CD4-positive, alpha-beta memory T cell (primary cell): ENCODE measurements around the gene ALKAL2. TPM values are rescaled to one million over a fixed set of nuclear protein-coding genes. Genes with fewer than 3 reads are reported as not detected.

Source experiments
- CTCF ChIA-PET: fragments of 350-600 bp; sonication (Branson Sonifier 250); formaldehyde crosslinking; loops from one replicate; lab custom pipeline; 2021; ENCODE audit warnings: inconsistent platforms; ENCODE audit not compliant: partially characterized antibody; lab: Charles Lee
- POLR2A ChIA-PET: fragments of 350-600 bp; sonication (Branson Sonifier 250); formaldehyde crosslinking; loops from one replicate; lab custom pipeline; 2021; ENCODE audit not compliant: partially characterized antibody; lab: Charles Lee
- DNase-seq, 5 donors: peaks; one replicate each; pipeline versions ENCODE4 v3.0.0 to v3.0.0-alpha.2; 2020 to 2022; ENCODE audit warnings: mixed read lengths in 1 of 5
- H3K27ac ChIP-seq: one replicate; pipeline ENCODE4 v1.7.0; 2013; ENCODE audit warnings: low read depth, low read length
- H3K27me3 ChIP-seq: 2 replicates; pipeline ENCODE4 v1.7.0; 2013; ENCODE audit warnings: mild to moderate bottlenecking, low read length, moderate library complexity; ENCODE audit not compliant: insufficient read depth
- H3K36me3 ChIP-seq: 2 replicates; pipeline ENCODE4 v1.7.0; 2013; ENCODE audit warnings: mild to moderate bottlenecking, low read length, moderate library complexity; ENCODE audit not compliant: insufficient read depth
- H3K4me1 ChIP-seq: 2 replicates; pipeline ENCODE4 v1.7.0; 2013; ENCODE audit warnings: mild to moderate bottlenecking, low read length, moderate library complexity; ENCODE audit not compliant: insufficient read depth
- H3K4me3 ChIP-seq, 2 donors: one replicate each; pipeline ENCODE4 v1.7.0; 2013; ENCODE audit warnings: low read length in 2 of 2, mild to moderate bottlenecking in 1 of 2
- H3K9me3 ChIP-seq, 2 donors: one replicate each; pipeline ENCODE4 v1.7.0; 2013; ENCODE audit warnings: low read length in 2 of 2, control low read depth in 1 of 2; ENCODE audit not compliant: control insufficient read depth in 1 of 2
- H3K27ac Mint-ChIP-seq, 7 donors: one replicate each; pipeline ENCODE4 v1.8.0; 2020 to 2021; ENCODE audit warnings: mixed read lengths in 7 of 7, mild to moderate bottlenecking in 6 of 7, inconsistent platforms in 3 of 7, moderate library complexity in 3 of 7
- H3K27me3 Mint-ChIP-seq, 2 donors: one replicate each; pipeline ENCODE4 v1.8.0; 2020 to 2021; ENCODE audit warnings: mixed read lengths in 2 of 2
- H3K36me3 Mint-ChIP-seq, 2 donors: one replicate each; pipeline ENCODE4 v1.8.0; 2020 to 2021; ENCODE audit warnings: mixed read lengths in 2 of 2, inconsistent platforms in 1 of 2, mild to moderate bottlenecking in 1 of 2
- H3K4me1 Mint-ChIP-seq, 4 donors: one replicate each; pipeline ENCODE4 v1.8.0; 2020 to 2021; ENCODE audit warnings: mixed read lengths in 4 of 4, mild to moderate bottlenecking in 1 of 4
- H3K4me3 Mint-ChIP-seq, 8 donors: one replicate each; pipeline ENCODE4 v1.8.0; 2020 to 2021; ENCODE audit warnings: mixed read lengths in 8 of 8, mild to moderate bottlenecking in 7 of 8, moderate library complexity in 6 of 8, inconsistent platforms in 3 of 8
- H3K9me3 Mint-ChIP-seq, 8 donors: one replicate each; pipeline ENCODE4 v1.8.0; 2020 to 2021; ENCODE audit warnings: mixed read lengths in 8 of 8, mild to moderate bottlenecking in 5 of 8, inconsistent platforms in 3 of 8, moderate library complexity in 1 of 8
- intact Hi-C: fragments of 100-400 bp; cut with micrococcal nuclease; formaldehyde crosslinking; loops from one replicate; pipeline ENCODE4 v1.15.1; 2023
- polyA plus RNA-seq, 2 donors: library from polyadenylated mRNA; unstranded; fragments of 300-500 nt; fragmentation: Illumina TruSeq; gene quantifications; one replicate each; pipeline ENCODE4 v1.2.3, GENCODE V29; 2021
- total RNA-seq, 2 experiments: library from RNA; stranded (reverse); gene quantifications; one replicate each; pipeline ENCODE4 v1.2.3, GENCODE V29; 2021

Gene ALKAL2
- total and polyA plus RNA-seq, 4 experiments from 2014 or later, result not detected

DNA sequence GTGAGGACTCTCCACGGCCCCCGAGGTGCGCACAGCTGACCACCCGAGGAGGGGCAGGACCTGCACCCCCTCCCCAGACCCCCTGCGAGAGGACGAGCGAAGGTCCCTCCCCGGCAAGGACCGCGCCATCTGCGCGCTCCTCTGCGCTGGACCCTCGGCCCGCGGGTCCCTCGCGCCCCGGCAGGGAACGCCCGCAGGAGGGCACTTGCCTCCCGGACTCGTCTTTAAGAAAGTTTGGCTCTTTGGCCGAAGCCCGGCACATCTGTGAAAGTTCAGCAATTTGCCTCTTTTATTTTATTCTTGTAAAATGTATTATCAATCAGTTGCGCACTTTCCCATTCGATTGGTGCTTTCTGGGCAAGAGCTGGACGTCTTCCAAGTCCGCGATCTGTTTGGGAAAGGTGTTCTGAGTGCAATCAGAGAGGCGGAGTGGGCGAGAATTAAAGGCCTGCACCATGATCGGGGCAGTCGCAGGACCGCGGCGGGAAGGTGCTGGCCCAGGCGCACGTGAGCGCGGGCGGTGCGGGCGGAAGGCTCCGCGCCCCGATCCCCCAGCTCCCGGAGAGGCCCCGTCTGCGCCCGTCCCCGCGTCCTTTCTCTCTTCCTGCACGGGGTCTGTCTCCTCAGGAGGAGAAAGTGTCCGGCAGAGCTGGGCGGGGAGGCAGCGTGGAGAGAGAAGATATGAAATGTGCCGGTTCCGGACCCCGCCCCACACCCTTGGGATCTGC lies 1.6 kb upstream of the ALKAL2 start:
- Mint-ChIP-seq H3K36me3 (peaks cover 0 to 3% of the 10 kb centered on the region in 2 donors), H3K9me3 (no peaks in the 10 kb centered on the region), H3K4me1 (peaks cover 4 to 18% (median 9%) of the 10 kb centered on the region in 4 donors), H3K4me3 (peak overlapping the region; percentile 42 to 87 (median 78)), H3K27ac (no peak overlapping the region), H3K27me3 (peaks cover 25 to 31% of the 10 kb centered on the region in 2 donors)
- no peaks in the 10 kb centered on the region for H3K36me3 ChIP-seq
- peak in 2 of 5 donors; percentile 7 for DNase-seq
- H3K4me3 ChIP-seq, result peak overlapping the region in 1 of 2 donors; percentile 33
- peaks cover 13% of the 10 kb centered on the region for H3K27me3 ChIP-seq
- ChIA-PET POLR2A (interaction anchor here (1.0 to 1.7 kb wide), 2 partner anchors 13 to 114 kb away, joined by 4 read pairs; no protein-coding TSS in a partner anchor), CTCF (interaction anchor here (0.9 to 2.8 kb wide), 12 partner anchors 8 to 373 kb away, joined by 3 to 9 read pairs (median 4); no protein-coding TSS in a partner anchor)
- intact Hi-C loops, result loop anchor here (1.0 to 2.0 kb wide), 3 partner anchors 43 to 117 kb away; no protein-coding TSS in a partner anchor
- no peak overlapping the region for H3K27ac ChIP-seq
- H3K4me1 ChIP-seq, result peaks cover 18% of the 10 kb centered on the region
- no peaks in the 10 kb centered on the region for H3K9me3 ChIP-seq

DNA sequence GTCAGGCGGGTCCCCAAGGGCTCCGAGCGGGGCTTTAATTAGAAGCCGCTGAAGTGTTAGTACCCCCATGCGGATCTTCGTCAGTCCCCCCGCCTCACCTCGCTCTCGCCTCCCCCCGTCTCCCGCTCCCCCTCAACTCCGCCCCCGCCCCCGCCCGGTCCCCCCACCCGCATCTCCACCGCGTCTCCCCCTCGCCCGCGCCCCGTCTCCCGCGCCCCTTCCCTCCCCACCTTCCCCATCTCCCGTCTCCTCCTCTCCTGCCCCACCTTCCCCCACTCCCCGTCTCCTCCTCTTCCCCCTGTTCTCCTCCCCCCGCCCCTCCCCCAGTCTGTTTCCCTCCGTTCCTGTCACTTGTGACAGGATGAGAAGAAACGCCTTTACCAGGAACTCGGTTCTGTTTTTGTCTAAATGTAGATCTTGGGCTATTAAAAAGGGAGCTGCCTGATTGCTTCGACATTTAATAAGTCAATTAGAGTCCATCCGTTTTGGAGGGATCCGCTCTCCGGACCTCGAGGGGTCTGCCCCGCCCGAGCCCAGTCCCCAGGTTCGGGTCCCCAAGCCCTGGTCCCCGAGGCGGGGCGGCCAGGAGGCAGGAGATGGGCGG lies 969 bp upstream of the ALKAL2 start:
- CTCF ChIA-PET, result interaction anchor here (1.2 to 2.8 kb wide), 2 partner anchors 42 to 119 kb away, joined by 5 to 9 read pairs; no protein-coding TSS in a partner anchor
- H3K4me1 Mint-ChIP-seq, result peaks cover 4 to 18% (median 9%) of the 10 kb centered on the region in 4 donors
- POLR2A ChIA-PET, result interaction anchor here (1.7 kb wide), 1 partner anchor 13 kb away, joined by 4 read pairs; no protein-coding TSS in a partner anchor
- Histone ChIP-seq H3K9me3 (no peaks in the 10 kb centered on the region), H3K27me3 (peaks cover 13% of the 10 kb centered on the region), H3K4me3 (peak overlapping the region in 1 of 2 donors; percentile 33), H3K27ac (no peak overlapping the region), H3K4me1 (peaks cover 18% of the 10 kb centered on the region), H3K36me3 (no peaks in the 10 kb centered on the region)
- peaks cover 0 to 4% of the 10 kb centered on the region in 2 donors for H3K36me3 Mint-ChIP-seq
- no peak for DNase-seq
- intact Hi-C loops, result loop anchor here (2.0 kb wide), 1 partner anchor 112 kb away; no protein-coding TSS in a partner anchor
- H3K4me3 Mint-ChIP-seq, result peak overlapping the region in 3 of 8 donors; percentile 23 to 39 (median 33)
- H3K9me3 Mint-ChIP-seq, result no peaks in the 10 kb centered on the region
- no peak overlapping the region for H3K27ac Mint-ChIP-seq
- peaks cover 22 to 28% of the 10 kb centered on the region in 2 donors for H3K27me3 Mint-ChIP-seq

- no peak for DNase-seq
- intact Hi-C loops, result no loop called here
- H3K4me1 ChIP-seq, result peaks cover 18% of the 10 kb centered on the region
- peaks cover 13% of the 10 kb centered on the region for H3K27me3 ChIP-seq
- Mint-ChIP-seq H3K9me3 (no peaks in the 10 kb centered on the region), H3K4me3 (no peak overlapping the region), H3K4me1 (peaks cover 4 to 18% (median 9%) of the 10 kb centered on the region in 4 donors), H3K36me3 (peaks cover 2 to 15% of the 10 kb centered on the region in 2 donors), H3K27me3 (peaks cover 20 to 26% of the 10 kb centered on the region in 2 donors), H3K27ac (no peak overlapping the region)
- ChIA-PET CTCF (interaction anchor here (0.6 kb wide), 1 partner anchor 244 kb away, joined by 3 read pairs; no protein-coding TSS in a partner anchor), POLR2A (interaction anchor here (1.1 kb wide), 1 partner anchor 111 kb away, joined by 4 read pairs; no protein-coding TSS in a partner anchor)
- H3K4me3 ChIP-seq, result no peak overlapping the region
- no peaks in the 10 kb centered on the region for H3K36me3 ChIP-seq
- no peaks in the 10 kb centered on the region for H3K9me3 ChIP-seq
- no peak overlapping the region for H3K27ac ChIP-seq
Observed at GRCh38 chr2:287471-287885, 413 bp downstream of the ALKAL2 start.

DNA sequence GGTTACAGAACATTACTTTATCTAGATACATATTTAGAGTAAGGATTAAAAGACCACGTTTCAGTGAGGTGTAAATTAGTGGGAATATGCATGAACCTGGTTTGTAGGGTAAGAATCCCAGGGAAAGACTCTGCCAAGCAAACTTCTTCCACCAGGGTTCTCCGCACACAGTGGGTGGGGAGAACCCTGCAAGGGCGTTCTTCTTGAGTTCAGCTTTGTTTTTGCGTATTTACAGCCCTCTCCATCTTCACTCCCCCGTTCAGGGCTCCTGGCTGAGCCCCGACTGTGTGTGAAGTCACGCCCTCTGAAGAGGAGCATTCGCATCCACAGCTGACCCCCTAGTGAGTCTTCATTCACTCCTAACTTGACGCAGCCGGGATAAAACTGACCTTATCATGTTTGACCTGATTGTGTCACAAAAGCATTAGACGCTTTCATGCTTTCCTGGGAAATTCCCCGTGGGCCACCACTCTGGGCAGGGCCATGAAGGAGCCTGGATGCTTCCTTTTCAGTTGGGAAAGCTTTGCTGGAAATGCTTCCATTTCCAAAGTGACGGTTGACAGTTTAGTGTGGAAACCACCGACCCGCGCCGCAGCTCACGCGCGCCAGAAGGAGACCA lies 1.0 kb downstream of the ALKAL2 start:
- ChIA-PET CTCF (no interaction called here), POLR2A (interaction anchor here (0.8 kb wide), 1 partner anchor 18 kb away, joined by 3 read pairs; no protein-coding TSS in a partner anchor)
- peak overlapping the region in 6 of 8 donors; percentile 10 to 69 (median 45) for H3K4me3 Mint-ChIP-seq

GRCh38 chr2:286035-286434 lies 1.9 kb downstream of the ALKAL2 start:
- Mint-ChIP-seq H3K27ac (no peak overlapping the region), H3K4me1 (peaks cover 4 to 18% (median 9%) of the 10 kb centered on the region in 4 donors), H3K36me3 (peaks cover 16 to 27% of the 10 kb centered on the region in 2 donors), H3K4me3 (peak overlapping the region in 5 of 8 donors; percentile 6 to 67 (median 47)), H3K9me3 (no peaks in the 10 kb centered on the region), H3K27me3 (peaks cover 13 to 24% of the 10 kb centered on the region in 2 donors)
- Histone ChIP-seq H3K27me3 (peaks cover 13% of the 10 kb centered on the region), H3K9me3 (no peaks in the 10 kb centered on the region), H3K4me1 (peaks cover 18% of the 10 kb centered on the region), H3K27ac (no peak overlapping the region), H3K4me3 (no peak overlapping the region), H3K36me3 (peaks cover 6% of the 10 kb centered on the region)
- ChIA-PET POLR2A (interaction anchor here (0.8 kb wide), 1 partner anchor 17 kb away, joined by 3 read pairs; no protein-coding TSS in a partner anchor), CTCF (interaction anchor here (1.1 kb wide), 1 partner anchor 13 kb away, joined by 3 read pairs; no protein-coding TSS in a partner anchor)
- no peak for DNase-seq
- intact Hi-C loops, result no loop called here

More for the DNA sequence above, 1.0 kb downstream of the ALKAL2 start:
- H3K9me3 Mint-ChIP-seq, result no peaks in the 10 kb centered on the region
- Histone ChIP-seq H3K4me1 (peaks cover 18% of the 10 kb centered on the region), H3K27ac (no peak overlapping the region), H3K4me3 (no peak overlapping the region), H3K9me3 (no peaks in the 10 kb centered on the region), H3K36me3 (peaks cover 3% of the 10 kb centered on the region), H3K27me3 (peaks cover 13% of the 10 kb centered on the region)
- peaks cover 8 to 19% of the 10 kb centered on the region in 2 donors for H3K36me3 Mint-ChIP-seq
- DNase-seq, result no peak
- H3K27me3 Mint-ChIP-seq, result peaks cover 15 to 25% of the 10 kb centered on the region in 2 donors
- H3K4me1 Mint-ChIP-seq, result peaks cover 4 to 18% (median 9%) of the 10 kb centered on the region in 4 donors
- intact Hi-C loops, result no loop called here
- H3K27ac Mint-ChIP-seq, result no peak overlapping the region

DNA sequence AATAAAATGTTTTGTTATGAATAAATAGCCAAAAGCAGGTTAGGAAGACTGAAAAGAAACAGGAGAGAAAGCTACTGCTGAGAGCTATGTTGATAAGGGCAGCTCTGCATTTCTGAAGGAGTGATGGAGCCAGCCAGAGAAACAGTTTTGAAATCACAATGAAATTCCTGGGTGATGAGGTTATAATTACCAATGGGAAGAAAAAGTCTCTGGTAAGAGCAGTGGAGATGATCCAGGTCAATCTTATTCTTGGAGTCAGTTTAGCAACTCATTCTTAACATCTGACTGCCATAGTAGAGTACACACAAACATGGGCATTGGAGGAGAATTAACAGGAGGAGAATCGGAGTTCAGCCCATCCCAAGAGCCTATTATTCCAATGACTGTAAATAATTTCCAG lies 2.4 kb downstream of the ALKAL2 start:
- no peak overlapping the region for H3K27ac ChIP-seq
- ChIA-PET CTCF (interaction anchor here (1.1 kb wide), 1 partner anchor 14 kb away, joined by 3 read pairs; no protein-coding TSS in a partner anchor), POLR2A (no interaction called here)
- peaks cover 13% of the 10 kb centered on the region for H3K27me3 ChIP-seq
- no peaks in the 10 kb centered on the region for H3K9me3 ChIP-seq
- intact Hi-C loops, result no loop called here
- H3K36me3 ChIP-seq, result peaks cover 10% of the 10 kb centered on the region
- Mint-ChIP-seq H3K9me3 (no peaks in the 10 kb centered on the region), H3K36me3 (peaks cover 21 to 32% of the 10 kb centered on the region in 2 donors), H3K4me3 (peak overlapping the region in 4 of 8 donors; percentile 24 to 67 (median 50)), H3K27ac (no peak overlapping the region), H3K27me3 (peaks cover 12 to 22% of the 10 kb centered on the region in 2 donors), H3K4me1 (peaks cover 4 to 18% (median 9%) of the 10 kb centered on the region in 4 donors)
- no peak overlapping the region for H3K4me3 ChIP-seq
- DNase-seq, result no peak
- peaks cover 18% of the 10 kb centered on the region for H3K4me1 ChIP-seq
